GM21576 (cell line): Measurements from ENCODE around the gene NCF1.
A peak's percentile ranks its signal among the peaks of the same experiment; 100 is the strongest.
"Not testable (repeated sequence)": the region's sequence is repeated elsewhere in the genome, so short reads cannot be mapped to it uniquely, and the experiment has no call there.

Source experiments
- ATAC-seq: cut with Tn5 transposase; IDR thresholded peaks from one replicate; pipeline ENCODE4 v1.9.1; 2021; ENCODE audit warnings: mild to moderate bottlenecking, moderate library complexity; ENCODE audit not compliant: unreplicated experiment

NCF1 gene

GRCh38 chr7:74783595-74783994 lies 9.8 kb downstream of the NCF1 start:
- ATAC-seq: not testable (repeated sequence)

- ATAC-seq: peak; percentile 87
These were observed 14.7 kb downstream of the NCF1 start for GRCh38 chr7:74788369-74789150.

DNA sequence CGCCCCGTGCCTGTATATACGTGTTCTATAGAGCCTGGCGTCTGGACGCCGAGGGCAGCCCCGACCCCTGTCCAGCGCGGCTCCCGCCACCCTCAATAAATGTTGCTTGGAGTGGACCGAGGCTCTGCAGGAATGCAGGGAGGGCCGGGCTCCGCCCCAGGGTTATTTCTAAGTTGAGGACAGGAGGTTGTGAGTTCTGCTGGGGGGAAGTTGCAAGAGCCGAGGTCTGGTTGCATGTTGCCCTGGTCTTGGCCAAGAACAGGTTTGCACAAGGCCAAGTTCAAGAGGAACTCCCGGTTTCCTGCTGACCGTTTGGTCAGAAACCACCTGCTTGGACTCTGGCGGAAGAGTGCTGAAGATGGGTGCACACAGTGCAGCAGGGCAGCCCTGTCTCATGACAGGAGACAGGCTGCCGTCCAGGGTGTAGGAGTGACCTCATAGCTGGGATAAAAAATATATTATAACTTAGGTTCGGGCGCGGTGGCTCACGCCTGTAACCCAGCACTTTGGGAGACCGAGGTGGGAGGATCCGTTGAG lies 15.5 kb downstream of the NCF1 start:
- not testable (repeated sequence) for ATAC-seq

- ATAC-seq: not testable (repeated sequence)
These were observed 24.2 kb downstream of the NCF1 start for GRCh38 chr7:74797848-74798622.

GRCh38 chr7:74798644-74799043 lies 24.8 kb downstream of the NCF1 start:
- not testable (repeated sequence) for ATAC-seq

- not testable (repeated sequence) for ATAC-seq
These were observed 42.1 kb downstream of the NCF1 start for GRCh38 chr7:74815882-74816281.

- ATAC-seq: peak; percentile 74
These were observed 46.5 kb downstream of the NCF1 start for GRCh38 chr7:74820146-74820805.

DNA sequence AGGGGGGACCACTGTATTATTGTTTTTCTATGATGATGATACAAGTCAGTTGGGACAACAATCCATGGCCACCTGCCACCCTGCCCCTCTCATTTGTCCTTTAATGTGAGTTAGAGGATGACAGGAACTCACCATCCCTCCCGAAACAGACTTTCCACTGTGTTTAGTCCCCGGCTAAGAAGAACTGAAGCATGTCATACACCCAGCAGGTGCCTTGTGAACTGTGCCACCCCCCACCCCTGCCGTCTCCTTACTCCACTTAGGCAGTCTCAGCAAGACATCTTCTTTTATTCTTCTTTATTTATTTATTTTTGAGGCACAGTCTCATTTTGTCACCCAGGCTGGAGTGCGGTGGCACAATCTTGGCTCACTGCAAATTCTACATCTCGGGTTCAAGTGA lies 47.4 kb downstream of the NCF1 start:
- ATAC-seq: not testable (repeated sequence)

DNA sequence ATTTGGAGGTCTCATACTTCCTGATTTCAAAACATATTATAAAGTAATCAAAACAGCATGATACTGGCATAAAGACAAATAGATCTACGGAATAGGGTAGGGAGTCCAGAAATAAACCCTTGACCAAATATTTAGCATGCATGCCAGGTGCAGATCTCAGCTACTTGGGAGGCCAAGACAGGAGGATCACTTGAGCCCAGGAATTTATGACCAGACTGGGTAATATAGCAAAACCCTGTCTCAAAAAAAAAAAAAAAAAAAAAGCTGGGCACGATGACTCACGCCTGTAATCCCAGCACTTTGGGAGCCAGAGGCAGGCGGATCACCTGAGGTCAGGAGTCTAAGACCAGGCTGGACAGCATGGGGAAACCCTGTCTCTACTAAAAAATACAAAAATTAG lies 56.1 kb downstream of the NCF1 start:
- ATAC-seq: not testable (repeated sequence)

DNA sequence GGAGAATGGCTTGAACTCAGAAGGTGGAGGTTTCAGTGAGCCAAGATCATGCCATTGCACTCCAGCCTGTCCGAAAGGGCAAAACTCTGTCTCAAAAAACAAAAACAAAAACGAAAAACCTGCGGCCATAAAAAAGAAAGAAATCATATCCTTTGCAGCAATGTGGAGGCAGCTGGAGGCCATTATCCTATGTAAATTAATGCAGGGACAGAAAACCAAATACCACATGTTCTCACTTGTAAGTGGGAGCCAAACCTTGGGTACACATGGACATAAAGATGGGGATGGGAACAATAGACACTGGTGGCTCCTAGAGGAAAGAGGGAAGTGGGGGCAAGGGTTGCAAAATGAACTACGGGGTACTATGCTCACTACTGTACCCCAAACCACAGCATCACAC lies 56.6 kb downstream of the NCF1 start:
- ATAC-seq: not testable (repeated sequence)
